Measurements from ENCODE around the gene RUVBL2.

RUVBL2 gene

DNA sequence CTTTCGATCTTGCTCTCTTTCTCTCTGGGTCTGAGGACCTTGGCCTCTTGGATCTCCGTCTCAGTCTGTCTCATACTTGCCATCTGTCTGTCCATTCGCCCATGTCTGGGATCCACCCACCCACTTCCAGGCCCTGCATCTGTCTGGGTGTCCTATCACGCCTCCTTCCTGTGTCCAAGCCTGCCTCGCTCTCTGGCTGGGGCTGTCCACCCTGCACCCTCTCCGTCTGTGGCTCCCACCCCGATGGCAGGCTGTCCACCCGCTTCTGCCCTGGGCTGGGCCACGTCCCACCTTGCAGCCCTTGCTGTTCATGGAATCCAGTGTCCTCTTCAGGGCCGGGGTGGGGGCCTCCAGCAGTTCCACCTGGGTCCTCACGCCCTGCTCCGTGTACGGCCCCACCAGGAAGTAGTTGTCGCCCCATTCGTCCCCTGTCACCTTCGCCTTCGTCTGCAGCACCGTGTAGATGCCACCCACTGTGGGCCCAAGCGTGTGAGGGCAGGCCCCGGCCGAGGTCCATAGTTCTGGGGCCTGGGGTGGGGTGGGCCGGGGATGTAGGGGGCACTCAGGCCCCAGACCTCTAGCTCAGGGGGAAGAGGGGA, 2.6 kb upstream of the RUVBL2 start:
- Histone ChIP-seq H3K4me1 (ENCODE audit: control insufficient read depth, insufficient read depth, low read length) (peaks cover 39% of the 10 kb centered on the region), H3K27me3 (ENCODE audit: control insufficient read depth in 1 of 2, insufficient read depth in 2 of 2, low read length in 2 of 2) (no peaks in the 10 kb centered on the region), H3K27ac (ENCODE audit: low read length) (peak overlapping the region; percentile 92), H3K9me3 (ENCODE audit: control insufficient read depth in 2 of 2, low read length in 2 of 2) (no peaks in the 10 kb centered on the region), H3K9ac (ENCODE audit: low read length in 2 of 2) (peak overlapping the region; percentile 42 to 93), H3K36me3 (ENCODE audit: control insufficient read depth in 2 of 2, insufficient read depth in 2 of 2, low read length in 2 of 2) (peaks cover 8 to 16% of the 10 kb centered on the region in 2 donors), H3K4me3 (ENCODE audit: low read length in 2 of 2) (peak overlapping the region in 1 of 2 donors; percentile 99)

DNA sequence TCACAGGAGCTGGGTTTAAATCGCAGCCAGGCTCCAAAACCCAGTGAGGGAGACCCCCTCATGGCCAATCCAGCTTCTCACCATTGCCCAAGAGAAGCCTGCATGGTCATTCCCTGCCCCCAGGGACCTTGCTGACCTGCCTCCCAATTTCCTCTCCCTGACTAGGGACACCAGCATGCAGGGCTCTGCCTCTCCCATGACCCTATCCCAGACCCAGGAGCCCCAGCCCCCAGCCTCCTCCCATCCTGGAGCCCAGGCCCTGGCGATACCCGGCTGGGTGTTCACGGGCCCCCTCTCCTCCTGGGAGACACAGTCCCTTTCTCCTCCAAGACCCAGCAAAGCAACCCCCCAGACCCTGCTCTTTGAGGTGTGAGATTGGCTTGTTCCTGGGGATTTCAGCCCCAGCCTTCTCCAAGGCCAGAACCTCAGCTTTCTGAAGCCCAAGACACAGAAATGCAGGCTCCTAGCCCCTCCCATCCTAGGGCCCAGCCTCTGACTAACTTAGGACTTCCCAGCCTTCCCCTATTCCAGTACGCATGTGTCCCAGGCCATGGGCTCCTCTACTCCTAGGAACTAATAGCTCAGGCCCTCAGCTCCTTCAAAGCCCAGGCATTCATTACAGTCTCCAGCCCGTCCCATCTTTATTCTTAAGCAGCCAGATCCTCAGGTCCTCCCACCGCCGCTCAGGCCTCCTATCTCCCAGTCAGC, 1.7 kb upstream of the RUVBL2 start:
- Histone ChIP-seq H3K9me3 (ENCODE audit: control insufficient read depth in 2 of 2, low read length in 2 of 2) (no peaks in the 10 kb centered on the region), H3K9ac (ENCODE audit: low read length in 2 of 2) (peak overlapping the region; percentile 93 to 95), H3K4me3 (ENCODE audit: low read length in 2 of 2) (peak overlapping the region; percentile 97 to 99), H3K4me1 (ENCODE audit: control insufficient read depth, insufficient read depth, low read length) (peaks cover 39% of the 10 kb centered on the region), H3K27me3 (ENCODE audit: control insufficient read depth in 1 of 2, insufficient read depth in 2 of 2, low read length in 2 of 2) (no peaks in the 10 kb centered on the region), H3K27ac (ENCODE audit: low read length) (peak overlapping the region; percentile 92), H3K36me3 (ENCODE audit: control insufficient read depth in 2 of 2, insufficient read depth in 2 of 2, low read length in 2 of 2) (peaks cover 1 to 14% of the 10 kb centered on the region in 2 donors)

DNA sequence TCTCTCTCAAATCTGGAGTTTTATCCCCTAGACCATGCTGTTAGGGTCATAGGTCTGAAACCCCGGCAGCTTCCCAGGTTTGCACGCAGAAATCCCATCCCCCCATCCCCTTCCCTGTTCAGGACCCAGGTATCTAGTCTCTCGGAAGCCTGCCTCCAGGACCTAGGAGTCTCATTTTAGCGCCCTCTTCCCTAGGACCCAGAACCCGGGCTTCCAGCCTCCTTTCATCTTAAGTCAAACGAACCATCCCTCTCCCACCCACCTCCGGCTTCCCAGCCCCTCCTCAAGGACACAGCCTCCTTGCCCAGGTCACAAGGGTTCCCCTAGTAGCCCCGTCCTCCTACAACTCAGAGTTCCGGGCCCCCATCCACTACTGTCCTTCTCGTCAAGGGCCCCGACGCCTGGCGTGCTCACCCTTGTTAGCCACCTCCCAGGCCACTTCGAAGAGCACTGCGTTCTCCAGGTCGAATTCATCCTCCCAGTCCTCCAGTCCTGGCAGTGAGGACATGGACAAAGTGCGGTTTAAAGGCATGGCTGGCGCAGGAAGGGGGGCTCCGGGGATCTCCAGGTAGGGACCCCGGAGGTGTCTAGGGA, 1.0 kb upstream of the RUVBL2 start:
- Histone ChIP-seq H3K9ac (ENCODE audit: low read length in 2 of 2) (peak overlapping the region; percentile 93 to 95), H3K36me3 (ENCODE audit: control insufficient read depth in 2 of 2, insufficient read depth in 2 of 2, low read length in 2 of 2) (peaks cover 0 to 12% of the 10 kb centered on the region in 2 donors), H3K27me3 (ENCODE audit: control insufficient read depth in 1 of 2, insufficient read depth in 2 of 2, low read length in 2 of 2) (no peaks in the 10 kb centered on the region), H3K4me3 (ENCODE audit: low read length in 2 of 2) (peak overlapping the region; percentile 97 to 99), H3K4me1 (ENCODE audit: control insufficient read depth, insufficient read depth, low read length) (peaks cover 39% of the 10 kb centered on the region), H3K27ac (ENCODE audit: low read length) (peak overlapping the region; percentile 92), H3K9me3 (ENCODE audit: control insufficient read depth in 2 of 2, low read length in 2 of 2) (no peaks in the 10 kb centered on the region)

DNA sequence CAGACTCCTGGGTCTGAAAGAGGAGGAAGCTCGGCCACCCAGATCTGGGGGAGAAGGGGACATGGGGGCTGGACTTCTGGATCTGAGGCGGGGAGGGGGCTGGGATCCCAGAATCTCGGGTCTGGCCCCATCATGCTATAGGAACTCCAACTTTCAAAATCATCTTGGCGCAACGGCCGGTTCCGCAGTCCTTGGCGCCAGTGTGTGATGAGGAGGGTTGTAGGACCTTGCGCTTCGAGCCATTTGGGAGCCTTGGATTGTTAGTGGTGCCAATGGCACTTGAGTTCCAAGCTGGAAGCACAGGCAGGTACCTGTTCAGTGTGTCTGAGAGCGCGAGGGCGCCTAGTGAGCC, 324 bp downstream of the RUVBL2 start:
- peak overlapping the region; percentile 89 to 94 for H3K9ac ChIP-seq (ENCODE audit: low read length in 2 of 2)
- peak overlapping the region; percentile 92 for H3K27ac ChIP-seq (ENCODE audit: low read length)
- H3K4me3 ChIP-seq (ENCODE audit: low read length in 2 of 2) = peak overlapping the region; percentile 97 to 99
- H3K4me1 ChIP-seq (ENCODE audit: control insufficient read depth, insufficient read depth, low read length) = peaks cover 39% of the 10 kb centered on the region
- H3K36me3 ChIP-seq (ENCODE audit: control insufficient read depth in 2 of 2, insufficient read depth in 2 of 2, low read length in 2 of 2) = peaks cover 0 to 2% of the 10 kb centered on the region in 2 donors
- no peaks in the 10 kb centered on the region for H3K9me3 ChIP-seq (ENCODE audit: control insufficient read depth in 2 of 2, low read length in 2 of 2)
- H3K27me3 ChIP-seq (ENCODE audit: control insufficient read depth in 1 of 2, insufficient read depth in 2 of 2, low read length in 2 of 2) = no peaks in the 10 kb centered on the region

DNA sequence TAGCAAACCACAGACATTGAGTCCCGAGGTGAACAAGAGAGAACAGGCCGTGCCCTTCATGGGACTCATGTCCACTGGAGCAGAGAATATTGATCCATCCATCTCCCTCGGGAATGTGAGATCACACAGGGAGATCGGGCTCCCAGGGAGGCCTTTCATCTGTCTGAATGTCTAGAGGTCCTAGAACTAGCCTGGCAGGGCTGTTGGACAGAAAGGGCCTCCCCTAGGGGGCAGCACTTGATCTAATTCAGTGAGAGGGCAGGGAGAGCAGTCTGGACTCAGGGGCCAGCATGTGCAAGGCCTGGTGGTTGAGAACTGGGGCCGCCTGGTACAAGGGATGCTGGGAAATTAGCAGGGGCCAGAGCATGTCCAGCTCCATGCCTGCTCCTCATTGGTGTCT, 4.3 kb downstream of the RUVBL2 start:
- Histone ChIP-seq H3K9ac (ENCODE audit: low read length in 2 of 2) (no peak overlapping the region), H3K9me3 (ENCODE audit: control insufficient read depth in 2 of 2, low read length in 2 of 2) (no peaks in the 10 kb centered on the region), H3K4me3 (ENCODE audit: low read length in 2 of 2) (no peak overlapping the region), H3K27ac (ENCODE audit: low read length) (no peak overlapping the region), H3K36me3 (ENCODE audit: control insufficient read depth in 2 of 2, insufficient read depth in 2 of 2, low read length in 2 of 2) (peaks cover 0 to 2% of the 10 kb centered on the region in 2 donors), H3K4me1 (ENCODE audit: control insufficient read depth, insufficient read depth, low read length) (peaks cover 10% of the 10 kb centered on the region), H3K27me3 (ENCODE audit: control insufficient read depth in 1 of 2, insufficient read depth in 2 of 2, low read length in 2 of 2) (no peaks in the 10 kb centered on the region)

DNA sequence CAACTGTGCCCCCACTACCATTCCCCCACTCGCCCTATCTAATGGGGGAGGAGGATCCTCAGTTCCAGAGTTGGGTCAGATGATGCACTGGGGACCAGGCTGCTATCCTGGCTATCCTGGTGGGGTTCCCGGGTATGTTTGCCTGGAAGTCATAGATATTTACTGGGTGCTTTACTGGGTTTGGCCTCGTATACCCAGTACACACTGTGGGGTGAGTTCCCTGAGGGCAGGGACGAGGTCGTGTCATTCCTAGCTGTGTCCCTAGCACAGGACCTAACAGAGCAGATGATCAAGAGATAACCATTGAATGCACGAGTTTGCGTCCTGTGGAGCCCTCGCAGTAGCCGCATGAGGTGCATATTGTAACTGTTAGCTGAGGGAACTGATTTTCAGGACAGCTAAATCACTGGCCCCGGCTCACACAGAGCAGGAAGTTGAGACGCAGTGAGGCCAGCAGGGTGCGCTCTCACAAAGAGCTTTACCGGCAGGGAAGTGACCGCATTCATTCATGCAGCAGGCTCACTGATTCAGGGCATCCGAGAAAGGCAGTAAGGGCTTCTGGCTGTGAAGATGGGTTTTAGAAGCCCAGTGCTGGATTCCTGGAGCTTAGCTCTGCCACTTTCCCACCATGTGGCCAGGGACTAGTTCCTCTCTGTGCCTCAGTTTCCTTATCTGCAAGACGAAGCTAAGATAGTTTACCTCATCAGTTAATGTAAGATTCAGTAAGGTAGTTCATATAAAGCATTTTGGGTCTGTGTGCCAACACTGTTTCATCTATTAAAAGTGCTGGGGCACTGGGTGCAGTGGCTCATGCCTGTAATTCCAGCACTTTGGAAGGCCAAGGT, 6.0 kb downstream of the RUVBL2 start:
- Histone ChIP-seq H3K9ac (ENCODE audit: low read length in 2 of 2) (no peak overlapping the region), H3K9me3 (ENCODE audit: control insufficient read depth in 2 of 2, low read length in 2 of 2) (no peaks in the 10 kb centered on the region), H3K27me3 (ENCODE audit: control insufficient read depth in 1 of 2, insufficient read depth in 2 of 2, low read length in 2 of 2) (no peaks in the 10 kb centered on the region), H3K36me3 (ENCODE audit: control insufficient read depth in 2 of 2, insufficient read depth in 2 of 2, low read length in 2 of 2) (peaks cover 9 to 13% of the 10 kb centered on the region in 2 donors), H3K27ac (ENCODE audit: low read length) (no peak overlapping the region), H3K4me1 (ENCODE audit: control insufficient read depth, insufficient read depth, low read length) (peaks cover 3% of the 10 kb centered on the region), H3K4me3 (ENCODE audit: low read length in 2 of 2) (no peak overlapping the region)

DNA sequence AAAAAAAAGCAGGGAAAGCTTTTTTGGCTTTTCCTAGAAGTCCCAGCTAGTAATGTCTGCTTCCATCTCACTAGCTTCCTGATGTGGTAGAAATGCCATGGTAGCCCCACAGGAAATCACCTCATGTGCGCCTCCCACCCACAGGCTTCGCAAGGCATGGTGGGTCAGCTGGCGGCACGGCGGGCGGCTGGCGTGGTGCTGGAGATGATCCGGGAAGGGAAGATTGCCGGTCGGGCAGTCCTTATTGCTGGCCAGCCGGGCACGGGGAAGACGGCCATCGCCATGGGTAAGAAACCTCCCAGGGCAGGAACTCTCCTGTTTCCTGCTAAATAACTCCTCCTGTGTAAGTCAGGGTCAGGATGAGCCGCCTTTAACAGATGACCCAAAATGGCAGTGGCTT, 10.4 kb downstream of the RUVBL2 start:
- Histone ChIP-seq H3K27me3 (ENCODE audit: control insufficient read depth in 1 of 2, insufficient read depth in 2 of 2, low read length in 2 of 2) (no peaks in the 10 kb centered on the region), H3K9ac (ENCODE audit: low read length in 2 of 2) (no peak overlapping the region), H3K4me1 (ENCODE audit: control insufficient read depth, insufficient read depth, low read length) (no peaks in the 10 kb centered on the region), H3K9me3 (ENCODE audit: control insufficient read depth in 2 of 2, low read length in 2 of 2) (no peaks in the 10 kb centered on the region), H3K4me3 (ENCODE audit: low read length in 2 of 2) (no peak overlapping the region), H3K36me3 (ENCODE audit: control insufficient read depth in 2 of 2, insufficient read depth in 2 of 2, low read length in 2 of 2) (peaks cover 18 to 33% of the 10 kb centered on the region in 2 donors), H3K27ac (ENCODE audit: low read length) (no peak overlapping the region)

DNA sequence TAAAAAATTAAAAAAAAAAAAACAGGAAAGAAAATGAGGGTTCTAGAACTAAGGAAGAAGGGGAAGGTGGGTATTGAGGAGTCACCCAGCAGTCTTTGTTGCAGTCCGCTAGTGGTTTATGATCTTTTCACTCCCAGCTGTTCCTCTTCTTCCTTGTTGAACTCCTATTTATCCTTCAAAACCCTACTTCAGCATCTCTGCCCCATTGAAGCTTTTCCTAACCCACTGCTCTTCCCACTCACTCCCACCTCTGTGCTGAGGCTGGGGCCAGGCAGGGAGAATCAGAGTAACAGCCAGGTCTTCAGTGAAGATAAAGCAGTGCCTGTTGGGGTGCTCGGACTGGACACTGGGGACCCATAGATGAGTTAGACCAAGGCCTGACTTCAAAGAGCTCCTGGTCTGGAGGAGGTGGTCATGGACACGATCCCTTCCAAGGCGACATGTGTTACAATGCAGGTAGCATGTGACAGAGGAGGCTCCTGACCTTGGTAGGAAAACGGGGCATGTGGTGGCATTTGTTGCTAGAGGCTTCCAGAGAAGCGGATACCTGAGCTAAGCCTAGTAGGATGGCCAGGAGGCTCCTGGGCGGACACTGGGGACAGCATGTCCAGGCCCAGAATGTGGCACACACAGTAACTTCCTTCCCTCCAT, 11.4 kb downstream of the RUVBL2 start:
- no peak overlapping the region for H3K9ac ChIP-seq (ENCODE audit: low read length in 2 of 2)
- no peaks in the 10 kb centered on the region for H3K27me3 ChIP-seq (ENCODE audit: control insufficient read depth in 1 of 2, insufficient read depth in 2 of 2, low read length in 2 of 2)
- H3K36me3 ChIP-seq (ENCODE audit: control insufficient read depth in 2 of 2, insufficient read depth in 2 of 2, low read length in 2 of 2) = peaks cover 22 to 40% of the 10 kb centered on the region in 2 donors
- no peaks in the 10 kb centered on the region for H3K4me1 ChIP-seq (ENCODE audit: control insufficient read depth, insufficient read depth, low read length)
- no peak overlapping the region for H3K27ac ChIP-seq (ENCODE audit: low read length)
- no peaks in the 10 kb centered on the region for H3K9me3 ChIP-seq (ENCODE audit: control insufficient read depth in 2 of 2, low read length in 2 of 2)
- H3K4me3 ChIP-seq (ENCODE audit: low read length in 2 of 2) = no peak overlapping the region

DNA sequence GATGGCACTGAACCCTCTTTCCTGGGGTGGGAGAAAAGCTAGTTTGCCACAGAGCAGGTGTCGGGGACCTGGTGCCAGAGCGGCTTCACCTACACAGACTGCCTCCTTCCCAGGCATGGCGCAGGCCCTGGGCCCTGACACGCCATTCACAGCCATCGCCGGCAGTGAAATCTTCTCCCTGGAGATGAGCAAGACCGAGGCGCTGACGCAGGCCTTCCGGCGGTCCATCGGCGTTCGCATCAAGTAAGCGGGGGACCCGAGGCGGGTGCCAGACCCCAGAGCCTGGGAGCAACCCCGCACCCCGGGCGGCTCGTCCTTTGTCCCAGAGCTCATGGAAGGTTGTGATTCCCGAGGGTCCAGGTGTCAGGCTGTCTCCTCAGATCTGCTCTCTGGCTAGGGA, 13.2 kb downstream of the RUVBL2 start:
- H3K9me3 ChIP-seq (ENCODE audit: control insufficient read depth in 2 of 2, low read length in 2 of 2) = no peaks in the 10 kb centered on the region
- H3K27me3 ChIP-seq (ENCODE audit: control insufficient read depth in 1 of 2, insufficient read depth in 2 of 2, low read length in 2 of 2) = no peaks in the 10 kb centered on the region
- no peaks in the 10 kb centered on the region for H3K4me1 ChIP-seq (ENCODE audit: control insufficient read depth, insufficient read depth, low read length)
- peaks cover 40 to 47% of the 10 kb centered on the region in 2 donors for H3K36me3 ChIP-seq (ENCODE audit: control insufficient read depth in 2 of 2, insufficient read depth in 2 of 2, low read length in 2 of 2)
- H3K27ac ChIP-seq (ENCODE audit: low read length) = no peak overlapping the region
- H3K9ac ChIP-seq (ENCODE audit: low read length in 2 of 2) = no peak overlapping the region
- no peak overlapping the region for H3K4me3 ChIP-seq (ENCODE audit: low read length in 2 of 2)

DNA sequence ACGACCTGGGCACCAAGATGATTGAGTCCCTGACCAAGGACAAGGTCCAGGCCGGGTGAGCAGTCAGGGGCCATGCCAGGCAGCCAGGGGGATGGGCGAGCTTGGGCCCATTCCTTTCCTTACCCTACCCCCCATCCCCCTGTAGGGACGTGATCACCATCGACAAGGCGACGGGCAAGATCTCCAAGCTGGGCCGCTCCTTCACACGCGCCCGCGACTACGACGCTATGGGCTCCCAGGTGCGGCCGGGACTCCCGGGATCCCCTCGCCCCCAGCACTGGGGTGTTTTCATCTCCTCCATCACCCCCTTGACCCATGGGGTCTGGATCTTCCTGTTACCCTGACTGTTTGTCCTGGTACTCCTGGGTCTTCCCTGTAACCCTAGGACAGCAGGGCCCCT, 16.1 kb downstream of the RUVBL2 start:
- Histone ChIP-seq H3K4me1 (ENCODE audit: control insufficient read depth, insufficient read depth, low read length) (no peaks in the 10 kb centered on the region), H3K4me3 (ENCODE audit: low read length in 2 of 2) (no peak overlapping the region), H3K9me3 (ENCODE audit: control insufficient read depth in 2 of 2, low read length in 2 of 2) (no peaks in the 10 kb centered on the region), H3K27ac (ENCODE audit: low read length) (no peak overlapping the region), H3K36me3 (ENCODE audit: control insufficient read depth in 2 of 2, insufficient read depth in 2 of 2, low read length in 2 of 2) (peaks cover 30 to 36% of the 10 kb centered on the region in 2 donors), H3K9ac (ENCODE audit: low read length in 2 of 2) (no peak overlapping the region), H3K27me3 (ENCODE audit: control insufficient read depth in 1 of 2, insufficient read depth in 2 of 2, low read length in 2 of 2) (no peaks in the 10 kb centered on the region)

Data from stomach smooth muscle (tissue), 2 donors.